Measurements from ENCODE around the gene A1CF.

GRCh38 chr10:50874723-50875122 lies 10.7 kb downstream of the A1CF start:
- TF ChIP-seq CTCF (IDR thresholded peaks at IDR 0.05; ENCODE audit: poor library complexity) (no peak), EZH2 (IDR thresholded peaks at IDR 0.05; ENCODE audit: borderline replicate concordance) (no peak)

Measured in hepatocyte (in vitro differentiated cells).